ENCODE results near the gene LRP5. TPM values are rescaled to one million over a fixed set of nuclear protein-coding genes. Genes with fewer than 3 reads are reported as not detected.

The LRP5 gene
- total RNA-seq, 1 experiment from 2014 or later: 67.0 TPM

GRCh38 chr11:68322052-68322430 is 9.7 kb downstream of the LRP5 start:
- POLR2A ChIA-PET (ENCODE audit: low non-redundant PET): no interaction called here
- Histone ChIP-seq H3K27ac (ENCODE audit: low read depth, low read length, poor library complexity, severe bottlenecking) (no peak overlapping the region), H3K9me3 (ENCODE audit: low read depth, low read length, poor library complexity, severe bottlenecking) (no peaks in the 10 kb centered on the region), H3K4me1 (ENCODE audit: insufficient read depth, low read length, poor library complexity, severe bottlenecking) (peaks cover 7% of the 10 kb centered on the region), H3K27me3 (replicated peaks; ENCODE audit: insufficient read depth, low read depth, low read length, poor library complexity) (no peaks in the 10 kb centered on the region), H3K4me3 (ENCODE audit: low read depth, low read length, poor library complexity, severe bottlenecking) (no peak overlapping the region), H3K36me3 (ENCODE audit: insufficient read depth, low read length, poor library complexity, severe bottlenecking) (no peaks in the 10 kb centered on the region)
- TF ChIP-seq CTCF (conservative IDR thresholded peaks at IDR 0.05; ENCODE audit: low read depth, low read length) (no peak), EZH2 (IDR thresholded peaks at IDR 0.05; ENCODE audit: borderline replicate concordance, low read depth, low read length, poor library complexity, severe bottlenecking) (no peak)
- BruUV-seq (replicated peaks): no TSS peak
- CTCF ChIA-PET: no interaction called here
- intact Hi-C loops (cut with micrococcal nuclease; ENCODE audit: unreplicated experiment): no loop called here
- DNase-seq (ENCODE audit: low spot score): no peak

GRCh38 chr11:68324241-68324640 is 11.8 kb downstream of the LRP5 start:
- no peak overlapping the region for H3K4me3 ChIP-seq (ENCODE audit: low read depth, low read length, poor library complexity, severe bottlenecking)
- intact Hi-C loops (cut with micrococcal nuclease; ENCODE audit: unreplicated experiment): no loop called here
- no peaks in the 10 kb centered on the region for H3K27me3 ChIP-seq (replicated peaks; ENCODE audit: insufficient read depth, low read depth, low read length, poor library complexity)
- no peak for DNase-seq (ENCODE audit: low spot score)
- CTCF ChIA-PET: no interaction called here
- POLR2A ChIA-PET (ENCODE audit: low non-redundant PET): no interaction called here
- no peaks in the 10 kb centered on the region for H3K9me3 ChIP-seq (ENCODE audit: low read depth, low read length, poor library complexity, severe bottlenecking)
- H3K27ac ChIP-seq (ENCODE audit: low read depth, low read length, poor library complexity, severe bottlenecking): no peak overlapping the region
- BruUV-seq (replicated peaks): no TSS peak
- TF ChIP-seq CTCF (conservative IDR thresholded peaks at IDR 0.05; ENCODE audit: low read depth, low read length) (no peak), EZH2 (IDR thresholded peaks at IDR 0.05; ENCODE audit: borderline replicate concordance, low read depth, low read length, poor library complexity, severe bottlenecking) (no peak)
- H3K36me3 ChIP-seq (ENCODE audit: insufficient read depth, low read length, poor library complexity, severe bottlenecking): no peaks in the 10 kb centered on the region
- H3K4me1 ChIP-seq (ENCODE audit: insufficient read depth, low read length, poor library complexity, severe bottlenecking): peaks cover 25% of the 10 kb centered on the region

DNA sequence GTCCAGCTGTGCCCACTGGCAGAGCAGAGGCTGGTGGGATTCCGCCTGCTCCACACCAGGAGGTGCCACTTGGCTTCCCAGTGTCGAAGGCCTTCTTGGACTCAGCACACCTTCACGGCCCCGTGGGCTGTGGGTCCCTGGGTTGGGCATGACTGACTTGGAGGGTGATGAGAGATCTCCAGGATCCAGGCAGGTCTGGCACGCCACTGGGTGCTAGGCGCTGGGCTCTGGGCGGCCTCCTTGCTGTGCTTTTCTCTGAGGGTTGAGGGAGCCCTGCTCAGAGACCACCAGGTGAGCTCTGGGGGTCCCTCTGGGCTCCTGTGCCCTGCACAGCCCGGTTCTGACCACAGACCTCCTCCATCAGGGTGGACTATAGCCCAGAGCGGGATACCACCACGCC is 12.3 kb downstream of the LRP5 start:
- CTCF ChIA-PET: no interaction called here
- Histone ChIP-seq H3K36me3 (ENCODE audit: insufficient read depth, low read length, poor library complexity, severe bottlenecking) (no peaks in the 10 kb centered on the region), H3K27me3 (replicated peaks; ENCODE audit: insufficient read depth, low read depth, low read length, poor library complexity) (no peaks in the 10 kb centered on the region), H3K27ac (ENCODE audit: low read depth, low read length, poor library complexity, severe bottlenecking) (no peak overlapping the region), H3K4me3 (ENCODE audit: low read depth, low read length, poor library complexity, severe bottlenecking) (no peak overlapping the region), H3K4me1 (ENCODE audit: insufficient read depth, low read length, poor library complexity, severe bottlenecking) (peaks cover 26% of the 10 kb centered on the region), H3K9me3 (ENCODE audit: low read depth, low read length, poor library complexity, severe bottlenecking) (no peaks in the 10 kb centered on the region)
- TF ChIP-seq CTCF (conservative IDR thresholded peaks at IDR 0.05; ENCODE audit: low read depth, low read length) (no peak), EZH2 (IDR thresholded peaks at IDR 0.05; ENCODE audit: borderline replicate concordance, low read depth, low read length, poor library complexity, severe bottlenecking) (no peak)
- intact Hi-C loops (cut with micrococcal nuclease; ENCODE audit: unreplicated experiment): no loop called here
- BruUV-seq (replicated peaks): no TSS peak
- no peak for DNase-seq (ENCODE audit: low spot score)
- POLR2A ChIA-PET (ENCODE audit: low non-redundant PET): no interaction called here
